ENCODE data around the gene AK1. TPM values are rescaled to one million over a fixed set of nuclear protein-coding genes. Genes with fewer than 3 reads are reported as not detected.

The AK1 gene
- total RNA-seq, 4 donors from 2014 or later: 28.5 to 93.4 (median 54.1) TPM

GRCh38 chr9:127893392-127893791 lies 15.9 kb upstream of the AK1 start:
- ATAC-seq (ENCODE audit: low FRiP score) (no peak), DNase-seq (ENCODE audit: low spot score) (no peak)
- TF ChIP-seq CTCF (IDR thresholded peaks at IDR 0.05): no peak

GRCh38 chr9:127892831-127893230 lies 15.4 kb upstream of the AK1 start:
- TF ChIP-seq CTCF (IDR thresholded peaks at IDR 0.05): no peak
- DNase-seq (ENCODE audit: low spot score) (no peak), ATAC-seq (ENCODE audit: low FRiP score) (no peak)

DNA sequence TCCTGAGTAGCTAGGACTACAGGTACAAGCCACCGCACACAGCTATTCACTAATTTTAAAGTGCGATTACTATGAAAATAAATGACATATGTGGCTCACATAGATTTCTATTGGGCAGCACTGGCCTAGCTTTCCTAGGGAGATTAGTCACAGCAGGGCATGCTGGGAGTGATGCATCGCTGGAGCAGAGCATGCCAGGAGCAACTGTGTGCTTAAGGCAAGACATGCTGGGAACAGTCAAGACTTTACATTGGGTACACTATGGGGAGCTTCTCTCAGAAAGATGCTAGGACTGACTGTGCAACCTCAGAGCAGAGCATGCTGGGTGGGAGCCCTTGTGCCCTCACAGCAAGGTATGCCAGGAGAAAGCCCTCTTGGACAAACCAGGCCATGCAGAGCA lies 12.6 kb upstream of the AK1 start:
- ATAC-seq (ENCODE audit: low FRiP score) (no peak), DNase-seq (ENCODE audit: low spot score) (no peak)
- TF ChIP-seq CTCF (IDR thresholded peaks at IDR 0.05): no peak

- ATAC-seq (ENCODE audit: low FRiP score): no peak
- no peak for DNase-seq (ENCODE audit: low spot score)
- no peak for TF ChIP-seq CTCF (IDR thresholded peaks at IDR 0.05)
Observed at GRCh38 chr9:127887792-127888191, 10.3 kb upstream of the AK1 start.

- no peak for TF ChIP-seq CTCF (IDR thresholded peaks at IDR 0.05)
- no peak for DNase-seq (ENCODE audit: low spot score)
- ATAC-seq (ENCODE audit: low FRiP score): no peak
Observed at GRCh38 chr9:127886401-127886972, 9.0 kb upstream of the AK1 start.

GRCh38 chr9:127885508-127886281 lies 8.2 kb upstream of the AK1 start:
- ATAC-seq (ENCODE audit: low FRiP score) (no peak), DNase-seq (ENCODE audit: low spot score) (no peak)
- no peak for TF ChIP-seq CTCF (IDR thresholded peaks at IDR 0.05)

DNA sequence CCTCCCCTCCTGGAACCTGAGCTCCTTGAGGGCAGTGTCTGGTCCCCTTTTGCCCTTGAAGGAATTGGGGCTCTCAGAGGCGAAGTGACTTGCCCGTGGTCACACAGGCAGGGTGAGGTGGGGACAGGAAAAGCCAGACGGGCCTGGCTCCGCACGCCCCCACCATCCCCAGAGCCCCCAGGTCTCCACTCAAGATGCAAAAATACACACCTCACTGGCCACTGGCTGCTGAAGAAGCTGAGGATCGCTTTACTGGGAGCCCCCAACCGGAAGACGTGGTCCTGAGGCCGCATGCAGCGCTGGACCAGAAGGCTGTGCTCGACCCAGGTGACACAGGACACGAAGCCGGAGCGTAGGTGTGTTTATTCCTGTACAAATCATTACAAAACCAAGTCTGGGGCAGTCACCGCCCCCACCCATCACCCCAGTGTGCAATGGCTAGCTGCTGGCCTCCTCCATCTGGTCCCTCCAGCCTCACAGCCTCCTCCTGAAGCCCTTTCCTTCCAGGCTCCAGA lies 7.6 kb upstream of the AK1 start:
- no peak for ATAC-seq (ENCODE audit: low FRiP score)

More for the DNA sequence above, 7.6 kb upstream of the AK1 start:
- no peak for DNase-seq (ENCODE audit: low spot score)
- TF ChIP-seq CTCF (IDR thresholded peaks at IDR 0.05): no peak

Data from omental fat pad (tissue), 4 donors.